ENCODE measurements around the gene PLSCR3. TPM values are rescaled to one million over a fixed set of nuclear protein-coding genes. Genes with fewer than 3 reads are reported as not detected.

The PLSCR3 gene
- total RNA-seq, 2 experiments from 2014 or later = 78.2 to 87.0 TPM

Other genes with a start within 250 kb of the PLSCR3 start
- 1 to 10 TPM in 1 of 2 experiments, under 1 TPM in 1; 0.76 to 1.2 TPM for gene ASGR1, start 215.2 kb downstream of the PLSCR3 start, total RNA-seq
- 1 to 10 TPM; 7.9 to 8.4 TPM for gene DLG4, start 174.7 kb downstream of the PLSCR3 start, total RNA-seq
- 100 to 1,000 TPM; 332 to 340 TPM for gene ACADVL, start 174.6 kb downstream of the PLSCR3 start, total RNA-seq
- gene DVL2, start 160.0 kb downstream of the PLSCR3 start, total RNA-seq = 10 to 100 TPM; 44.7 to 48.2 TPM
- gene PHF23, start 155.1 kb downstream of the PLSCR3 start, total RNA-seq = 10 to 100 TPM; 24.0 to 28.7 TPM
- 100 to 1,000 TPM; 188 to 199 TPM for gene GABARAP, start 152.1 kb downstream of the PLSCR3 start, total RNA-seq
- 100 to 1,000 TPM; 155 to 164 TPM for gene CTDNEP1, start 142.8 kb downstream of the PLSCR3 start, total RNA-seq
- gene ELP5, start 142.3 kb downstream of the PLSCR3 start, total RNA-seq = 10 to 100 TPM; 49.6 to 52.4 TPM
- 1 to 10 TPM; 1.5 to 1.6 TPM for gene CLDN7, start 132.0 kb downstream of the PLSCR3 start, total RNA-seq
- under 1 TPM; 0.15 to 0.19 TPM for gene SLC2A4, start 112.8 kb downstream of the PLSCR3 start, total RNA-seq
- gene YBX2, start 99.9 kb downstream of the PLSCR3 start, total RNA-seq = under 1 TPM; 0.70 to 0.83 TPM
- gene EIF5A, start 86.9 kb downstream of the PLSCR3 start, total RNA-seq = 100 to 1,000 TPM; 774 to 776 TPM
- 10 to 100 TPM; 34.9 to 38.7 TPM for gene GPS2, start 79.2 kb downstream of the PLSCR3 start, total RNA-seq
- 10 to 100 TPM; 26.9 to 29.3 TPM for gene NEURL4, start 65.2 kb downstream of the PLSCR3 start, total RNA-seq
- 100 to 1,000 TPM; 391 to 405 TPM for gene ACAP1, start 58.0 kb downstream of the PLSCR3 start, total RNA-seq
- 1 to 10 TPM; 2.6 to 2.8 TPM for gene KCTD11, start 42.4 kb downstream of the PLSCR3 start, total RNA-seq
- not detected for gene TMEM95, start 39.4 kb downstream of the PLSCR3 start, total RNA-seq
- 1 to 10 TPM; 3.7 to 4.4 TPM for gene TNK1, start 13.4 kb downstream of the PLSCR3 start, total RNA-seq
- gene TMEM256, start 9.6 kb upstream of the PLSCR3 start, total RNA-seq = 10 to 100 TPM; 87.0 to 88.5 TPM
- gene NLGN2, start 13.3 kb upstream of the PLSCR3 start, total RNA-seq = 1 to 10 TPM; 9.0 to 9.9 TPM
- gene SPEM1, start 25.8 kb upstream of the PLSCR3 start, total RNA-seq = not detected
- not detected for gene SPEM2, start 31.1 kb upstream of the PLSCR3 start, total RNA-seq
- gene SPEM3, start 34.3 kb upstream of the PLSCR3 start, total RNA-seq = not detected
- 10 to 100 TPM; 11.4 to 11.6 TPM for gene TMEM102, start 40.9 kb upstream of the PLSCR3 start, total RNA-seq
- 1 to 10 TPM; 1.0 to 2.1 TPM for gene FGF11, start 45.0 kb upstream of the PLSCR3 start, total RNA-seq
- 1 to 10 TPM; 7.7 to 8.5 TPM for gene CHRNB1, start 50.5 kb upstream of the PLSCR3 start, total RNA-seq
- gene ZBTB4, start 85.1 kb upstream of the PLSCR3 start, total RNA-seq = 10 to 100 TPM; 16.5 to 16.7 TPM
- not detected for gene SLC35G6, start 86.9 kb upstream of the PLSCR3 start, total RNA-seq
- 100 to 1,000 TPM; 180 to 187 TPM for gene POLR2A, start 89.8 kb upstream of the PLSCR3 start, total RNA-seq
- gene TNFSF12, start 154.5 kb upstream of the PLSCR3 start, total RNA-seq = 10 to 100 TPM; 19.7 to 22.4 TPM
- under 1 TPM; 0.71 to 0.94 TPM for gene TNFSF13, start 164.2 kb upstream of the PLSCR3 start, total RNA-seq
- gene SENP3, start 167.4 kb upstream of the PLSCR3 start, total RNA-seq = 10 to 100 TPM; 50.8 to 53.2 TPM
- 10 to 100 TPM; 31.5 to 34.1 TPM for gene CD68, start 185.1 kb upstream of the PLSCR3 start, total RNA-seq
- 10 to 100 TPM; 52.6 to 52.9 TPM for gene MPDU1, start 189.3 kb upstream of the PLSCR3 start, total RNA-seq
- gene SOX15, start 195.6 kb upstream of the PLSCR3 start, total RNA-seq = under 1 TPM in 1 of 2 experiments, not detected in 1; 0.29 TPM
- 10 to 100 TPM; 37.5 to 40.1 TPM for gene FXR2, start 220.4 kb upstream of the PLSCR3 start, total RNA-seq
- 10 to 100 TPM; 27.4 to 28.2 TPM for gene SAT2, start 233.3 kb upstream of the PLSCR3 start, total RNA-seq
- gene SHBG, start 235.6 kb upstream of the PLSCR3 start, total RNA-seq = not detected